HepG2 (cell line): ENCODE results near the gene RPS8. TPM values are rescaled to one million over a fixed set of nuclear protein-coding genes. Genes with fewer than 3 reads are reported as not detected.

Experiments used
- BCL6 ChIP-seq: IDR thresholded peaks from 2 replicates; pipeline ENCODE4 v1.6.1; 2016; ENCODE audit warnings: missing genetic modification reagents, missing compliant biosample characterization
- DR1 ChIP-seq: sonication (generic); formaldehyde crosslinking; IDR thresholded peaks from 2 replicates; pipeline ENCODE4 v1.8.0; 2021; ENCODE audit warnings: mild to moderate bottlenecking, missing genetic modification reagents, inconsistent platforms
- JUNB ChIP-seq: sonication (generic); formaldehyde crosslinking; IDR thresholded peaks from 2 replicates; pipeline ENCODE4 v1.8.0; 2022; ENCODE audit warnings: missing genetic modification reagents, mild to moderate bottlenecking, borderline replicate concordance
- MTF1 ChIP-seq: sonication (generic); formaldehyde crosslinking; IDR thresholded peaks from 2 replicates; pipeline ENCODE4 v1.5.0; 2020; ENCODE audit warnings: missing genetic modification reagents
- MYC ChIP-seq: sonication (generic); formaldehyde crosslinking; IDR thresholded peaks from 2 replicates; pipeline ENCODE4 v1.9.0; 2021; ENCODE audit warnings: missing genetic modification reagents, borderline replicate concordance
- POLR2AphosphoS2 ChIP-seq: IDR thresholded peaks from 2 replicates; pipeline ENCODE4 v1.6.1; 2011; ENCODE audit warnings: low read depth, low read length, improper control_type of control experiment
- SRSF1 ChIP-seq: fragments of 200-400 bp; formaldehyde crosslinking; optimal IDR thresholded peaks from 2 replicates; pipeline ENCODE3; 2017; ENCODE audit warnings: mild to moderate bottlenecking, low read depth, low read length, moderate library complexity
- TARDBP ChIP-seq: sonication (generic); formaldehyde crosslinking; IDR thresholded peaks from 2 replicates; pipeline ENCODE4 v1.8.0; 2022; ENCODE audit warnings: mild to moderate bottlenecking, missing genetic modification reagents
- TCF12 ChIP-seq, 2 experiments: fragments of 450-650 bp in 1 of 2; sonication (generic) in 1 of 2; formaldehyde crosslinking in 1 of 2; IDR thresholded peaks; 2 replicates each; pipeline versions ENCODE4 v1.6.1 to v1.8.0; 2017 to 2022; ENCODE audit warnings: antibody characterized with exemption in 1 of 2, mild to moderate bottlenecking in 1 of 2, missing genetic modification reagents in 1 of 2, moderate library complexity in 1 of 2
- ZNF10 ChIP-seq: sonication (generic); formaldehyde crosslinking; IDR thresholded peaks from 2 replicates; pipeline ENCODE4 v1.4.0; 2020; ENCODE audit warnings: mild to moderate bottlenecking, low read depth, missing genetic modification reagents, borderline replicate concordance
- ZNF510 ChIP-seq: sonication (generic); formaldehyde crosslinking; IDR thresholded peaks from 2 replicates; pipeline ENCODE4 v1.4.0; 2020; ENCODE audit warnings: low read depth, mild to moderate bottlenecking, missing genetic modification reagents
- ZNF558 ChIP-seq: sonication (generic); formaldehyde crosslinking; IDR thresholded peaks from 2 replicates; pipeline ENCODE4 v1.9.0; 2022; ENCODE audit warnings: mild to moderate bottlenecking, missing genetic modification reagents, borderline replicate concordance
- ZNF615 ChIP-seq: sonication (generic); formaldehyde crosslinking; IDR thresholded peaks from 2 replicates; pipeline ENCODE4 v1.5.0; 2020; ENCODE audit warnings: mild to moderate bottlenecking, missing genetic modification reagents, borderline replicate concordance
- ZNF672 ChIP-seq: sonication (generic); formaldehyde crosslinking; IDR thresholded peaks from 2 replicates; pipeline ENCODE4 v1.8.1; 2022; ENCODE audit warnings: missing genetic modification reagents
- polyA plus RNA-seq, 8 experiments: library from polyadenylated mRNA; depleted of rRNA in 3 of 8; stranded (reverse) in 7 of 8; unstranded in 1 of 8; fragments of >200 nt; fragmentation: Illumina TruSeq in 4 of 8; extraction: Trizol in 4 of 8; gene quantifications; 2 replicates each; pipeline versions ENCODE4 v1.2.1 to v1.2.3, GENCODE V29; 2011 to 2016; ENCODE audit warnings: low read depth in 4 of 8, missing spikeins in 1 of 8, mixed read lengths in 1 of 8; ENCODE audit not compliant: insufficient read depth in 1 of 8
- total RNA-seq, 5 experiments: library from RNA; depleted of rRNA; stranded (reverse); fragments of >200 nt; fragmentation: Illumina TruSeq; extraction: Trizol; gene quantifications; 2 replicates each; pipeline ENCODE4 v1.2.3, GENCODE V29; 2016; ENCODE audit warnings: low read depth in 1 of 5
- TF ChIP-seq, protein P1 (sequence below): fragments of 450-650 bp; IDR thresholded peaks from 2 replicates; pipeline ENCODE4 v1.6.1; 2017
- TF ChIP-seq, protein P2 (sequence below): sonication (generic); formaldehyde crosslinking; IDR thresholded peaks from 2 replicates; pipeline ENCODE4 v1.5.0; 2020; ENCODE audit warnings: missing genetic modification reagents
- TF ChIP-seq, protein P3 (sequence below): IDR thresholded peaks from 2 replicates; pipeline ENCODE4 v1.6.1; 2012; ENCODE audit warnings: low read depth, low read length, improper control_type of control experiment
- TF ChIP-seq, protein P4 (sequence below): sonication (generic); formaldehyde crosslinking; IDR thresholded peaks from 2 replicates; pipeline ENCODE4 v1.5.1; 2020; ENCODE audit warnings: mild to moderate bottlenecking, missing genetic modification reagents, borderline replicate concordance
- TF ChIP-seq, protein P5 (sequence below): sonication (generic); formaldehyde crosslinking; IDR thresholded peaks from 2 replicates; pipeline ENCODE4 v1.8.0; 2022; ENCODE audit warnings: mild to moderate bottlenecking, missing genetic modification reagents; ENCODE audit not compliant: insufficient replicate concordance
- TF ChIP-seq, protein P6 (sequence below): sonication (generic); formaldehyde crosslinking; IDR thresholded peaks from 2 replicates; pipeline ENCODE4 v1.5.1; 2020; ENCODE audit warnings: mild to moderate bottlenecking, missing genetic modification reagents, moderate library complexity

RPS8 gene
- total and polyA plus RNA-seq, 2 of the 13 experiments (the other 11 are each of a cell fraction or from before 2014, with no cell fraction given) = 2,628 to 2,822 TPM

DNA sequence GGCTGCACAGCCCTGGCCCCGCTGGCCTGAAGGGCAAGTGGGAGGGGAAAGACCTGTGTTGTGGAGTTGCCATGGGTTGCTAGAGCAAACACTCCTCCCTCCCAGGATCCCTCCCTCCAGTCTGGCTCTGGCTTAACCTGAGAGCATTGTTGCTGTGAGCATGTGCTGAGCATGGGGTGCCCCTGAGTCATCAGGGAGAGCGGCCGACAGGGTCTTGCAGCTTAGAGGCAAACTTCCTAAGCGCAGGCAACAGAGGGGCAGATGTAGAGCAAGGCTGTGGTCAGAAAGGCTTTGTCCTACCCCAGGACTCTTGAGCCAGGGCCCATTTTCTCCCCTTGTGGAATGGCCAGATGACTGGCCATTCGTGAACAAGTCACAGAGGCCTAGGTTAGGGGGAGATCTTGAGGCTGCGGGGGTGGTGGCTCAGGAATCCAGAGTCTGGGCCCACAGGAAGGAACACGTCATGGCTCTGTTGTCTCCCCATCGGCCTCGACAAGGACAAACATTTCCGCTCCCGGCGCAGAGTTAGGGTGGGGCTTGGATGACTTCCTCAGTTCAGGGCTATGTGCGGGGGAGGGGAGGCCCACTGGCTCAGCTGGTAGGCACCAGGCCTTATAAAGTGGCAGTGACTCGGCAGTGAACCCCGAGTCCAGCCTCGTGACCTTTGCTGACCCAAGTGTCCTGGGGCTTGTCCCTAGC, 32.2 kb downstream of the RPS8 start (continued):
- TF ChIP-seq, protein P1, sequence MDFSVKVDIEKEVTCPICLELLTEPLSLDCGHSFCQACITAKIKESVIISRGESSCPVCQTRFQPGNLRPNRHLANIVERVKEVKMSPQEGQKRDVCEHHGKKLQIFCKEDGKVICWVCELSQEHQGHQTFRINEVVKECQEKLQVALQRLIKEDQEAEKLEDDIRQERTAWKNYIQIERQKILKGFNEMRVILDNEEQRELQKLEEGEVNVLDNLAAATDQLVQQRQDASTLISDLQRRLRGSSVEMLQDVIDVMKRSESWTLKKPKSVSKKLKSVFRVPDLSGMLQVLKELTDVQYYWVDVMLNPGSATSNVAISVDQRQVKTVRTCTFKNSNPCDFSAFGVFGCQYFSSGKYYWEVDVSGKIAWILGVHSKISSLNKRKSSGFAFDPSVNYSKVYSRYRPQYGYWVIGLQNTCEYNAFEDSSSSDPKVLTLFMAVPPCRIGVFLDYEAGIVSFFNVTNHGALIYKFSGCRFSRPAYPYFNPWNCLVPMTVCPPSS = no peak
- TF ChIP-seq, protein P2, sequence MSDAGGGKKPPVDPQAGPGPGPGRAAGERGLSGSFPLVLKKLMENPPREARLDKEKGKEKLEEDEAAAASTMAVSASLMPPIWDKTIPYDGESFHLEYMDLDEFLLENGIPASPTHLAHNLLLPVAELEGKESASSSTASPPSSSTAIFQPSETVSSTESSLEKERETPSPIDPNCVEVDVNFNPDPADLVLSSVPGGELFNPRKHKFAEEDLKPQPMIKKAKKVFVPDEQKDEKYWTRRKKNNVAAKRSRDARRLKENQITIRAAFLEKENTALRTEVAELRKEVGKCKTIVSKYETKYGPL (CRISPR knock-in tag) = no peak
- peak; percentile 95 for TF ChIP-seq MYC (CRISPR knock-in tag)
- TF ChIP-seq, protein P3, sequence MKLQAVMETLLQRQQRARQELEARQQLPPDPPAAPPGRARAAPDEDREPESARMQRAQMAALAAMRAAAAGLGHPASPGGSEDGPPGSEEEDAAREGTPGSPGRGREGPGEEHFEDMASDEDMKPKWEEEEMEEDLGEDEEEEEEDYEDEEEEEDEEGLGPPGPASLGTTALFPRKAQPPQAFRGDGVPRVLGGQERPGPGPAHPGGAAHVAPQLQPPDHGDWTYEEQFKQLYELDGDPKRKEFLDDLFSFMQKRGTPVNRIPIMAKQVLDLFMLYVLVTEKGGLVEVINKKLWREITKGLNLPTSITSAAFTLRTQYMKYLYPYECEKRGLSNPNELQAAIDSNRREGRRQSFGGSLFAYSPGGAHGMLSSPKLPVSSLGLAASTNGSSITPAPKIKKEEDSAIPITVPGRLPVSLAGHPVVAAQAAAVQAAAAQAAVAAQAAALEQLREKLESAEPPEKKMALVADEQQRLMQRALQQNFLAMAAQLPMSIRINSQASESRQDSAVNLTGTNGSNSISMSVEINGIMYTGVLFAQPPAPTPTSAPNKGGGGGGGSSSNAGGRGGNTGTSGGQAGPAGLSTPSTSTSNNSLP = no peak
- TF ChIP-seq, protein P4, sequence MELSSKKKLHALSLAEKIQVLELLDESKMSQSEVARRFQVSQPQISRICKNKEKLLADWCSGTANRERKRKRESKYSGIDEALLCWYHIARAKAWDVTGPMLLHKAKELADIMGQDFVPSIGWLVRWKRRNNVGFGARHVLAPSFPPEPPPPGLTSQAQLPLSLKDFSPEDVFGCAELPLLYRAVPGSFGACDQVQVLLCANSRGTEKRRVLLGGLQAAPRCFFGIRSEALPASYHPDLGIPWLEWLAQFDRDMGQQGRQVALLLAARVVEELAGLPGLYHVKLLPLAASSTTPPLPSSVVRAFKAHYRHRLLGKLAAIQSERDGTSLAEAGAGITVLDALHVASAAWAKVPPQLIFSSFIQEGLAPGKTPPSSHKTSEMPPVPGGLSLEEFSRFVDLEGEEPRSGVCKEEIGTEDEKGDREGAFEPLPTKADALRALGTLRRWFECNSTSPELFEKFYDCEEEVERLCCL (CRISPR knock-in tag) = no peak
- no peak for TF ChIP-seq ZNF672 (CRISPR knock-in tag)
- TF ChIP-seq TARDBP (CRISPR knock-in tag) = 0 out of 2 replicates have a peak, but pooled peaks have one; percentile 80
- TF ChIP-seq, protein P5, sequence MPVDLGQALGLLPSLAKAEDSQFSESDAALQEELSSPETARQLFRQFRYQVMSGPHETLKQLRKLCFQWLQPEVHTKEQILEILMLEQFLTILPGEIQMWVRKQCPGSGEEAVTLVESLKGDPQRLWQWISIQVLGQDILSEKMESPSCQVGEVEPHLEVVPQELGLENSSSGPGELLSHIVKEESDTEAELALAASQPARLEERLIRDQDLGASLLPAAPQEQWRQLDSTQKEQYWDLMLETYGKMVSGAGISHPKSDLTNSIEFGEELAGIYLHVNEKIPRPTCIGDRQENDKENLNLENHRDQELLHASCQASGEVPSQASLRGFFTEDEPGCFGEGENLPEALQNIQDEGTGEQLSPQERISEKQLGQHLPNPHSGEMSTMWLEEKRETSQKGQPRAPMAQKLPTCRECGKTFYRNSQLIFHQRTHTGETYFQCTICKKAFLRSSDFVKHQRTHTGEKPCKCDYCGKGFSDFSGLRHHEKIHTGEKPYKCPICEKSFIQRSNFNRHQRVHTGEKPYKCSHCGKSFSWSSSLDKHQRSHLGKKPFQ (CRISPR knock-in tag) = peak; percentile 51
- peak; percentile 33; the same call in 1 of the 2 replicates for TF ChIP-seq BCL6
- 0 out of 2 replicates have a peak, but pooled peaks have one; percentile 12 for TF ChIP-seq ZNF615 (CRISPR knock-in tag)
- TF ChIP-seq SRSF1 = no peak
- TF ChIP-seq, protein P6, sequence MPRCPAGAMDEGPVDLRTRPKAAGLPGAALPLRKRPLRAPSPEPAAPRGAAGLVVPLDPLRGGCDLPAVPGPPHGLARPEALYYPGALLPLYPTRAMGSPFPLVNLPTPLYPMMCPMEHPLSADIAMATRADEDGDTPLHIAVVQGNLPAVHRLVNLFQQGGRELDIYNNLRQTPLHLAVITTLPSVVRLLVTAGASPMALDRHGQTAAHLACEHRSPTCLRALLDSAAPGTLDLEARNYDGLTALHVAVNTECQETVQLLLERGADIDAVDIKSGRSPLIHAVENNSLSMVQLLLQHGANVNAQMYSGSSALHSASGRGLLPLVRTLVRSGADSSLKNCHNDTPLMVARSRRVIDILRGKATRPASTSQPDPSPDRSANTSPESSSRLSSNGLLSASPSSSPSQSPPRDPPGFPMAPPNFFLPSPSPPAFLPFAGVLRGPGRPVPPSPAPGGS = peak; percentile 30
- no peak for TF ChIP-seq MTF1 (CRISPR knock-in tag)
- TF ChIP-seq ZNF558 = peak; percentile 73; the same call in 1 of the 2 replicates
- TF ChIP-seq POLR2AphosphoS2 = peak; percentile 60; the same call in 1 of the 2 replicates
- no peak for TF ChIP-seq DR1 (CRISPR knock-in tag)
- peak; percentile 86; the same call in 1 of the 2 replicates for TF ChIP-seq JUNB
- no peak for TF ChIP-seq TCF12 (IDR thresholded peaks at IDR 0.05)
- peak; percentile 5 for TF ChIP-seq TCF12 (CRISPR knock-in tag; IDR thresholded peaks at IDR 0.05)
- peak; percentile 18; the same call in 1 of the 2 replicates for TF ChIP-seq ZNF510
- no peak for TF ChIP-seq ZNF10 (CRISPR knock-in tag)
